Loucy (cell line): Measurements from ENCODE around the gene RIMS1.

Experiments used
- CTCF ChIP-seq: fragments of 200-600 bp; sonication (generic); conservative IDR thresholded peaks from 2 replicates; pipeline ENCODE4 v1.5.1; 2014; ENCODE audit warnings: mild to moderate bottlenecking, antibody characterized with exemption, low read length
- EZH2phosphoT487 ChIP-seq: fragments of 200-600 bp; IDR thresholded peaks from 2 replicates; pipeline ENCODE4 v1.6.1; 2018; ENCODE audit warnings: antibody characterized with exemption, mild to moderate bottlenecking, moderate library complexity, borderline replicate concordance

GRCh38 chr6:72246926-72247325 lies 360.6 kb downstream of the RIMS1 start:
- TF ChIP-seq CTCF (no peak), EZH2phosphoT487 (no peak)
